HUES48 (cell line): Measurements from ENCODE around the gene MTHFSD.

ENCODE experiments used
- H3K27ac ChIP-seq: one replicate; pipeline ENCODE4 v1.7.0; 2013; ENCODE audit warnings: low read depth, low read length, inconsistent platforms
- H3K27me3 ChIP-seq: 2 replicates; pipeline ENCODE4 v1.6.1; 2013; ENCODE audit warnings: mild to moderate bottlenecking, low read length; ENCODE audit not compliant: control insufficient read depth, insufficient read depth
- H3K36me3 ChIP-seq: 2 replicates; pipeline ENCODE4 v1.6.1; 2013; ENCODE audit warnings: low read length; ENCODE audit not compliant: control insufficient read depth, insufficient read depth
- H3K4me1 ChIP-seq: 2 replicates; pipeline ENCODE4 v1.6.1; 2013; ENCODE audit warnings: mild to moderate bottlenecking, low read length; ENCODE audit not compliant: control insufficient read depth, insufficient read depth
- H3K4me3 ChIP-seq: 2 replicates; pipeline ENCODE4 v1.5.1; 2013; ENCODE audit warnings: mild to moderate bottlenecking, low read depth, low read length
- H3K9ac ChIP-seq: 2 replicates; pipeline ENCODE4 v1.6.1; 2013; ENCODE audit warnings: mild to moderate bottlenecking, low read depth, low read length, moderate library complexity
- H3K9me3 ChIP-seq: 2 replicates; pipeline ENCODE4 v1.6.1; 2013; ENCODE audit warnings: low read length; ENCODE audit not compliant: control insufficient read depth, insufficient read depth

MTHFSD gene

GRCh38 chr16:86514481-86515376 is 40.3 kb downstream of the MTHFSD start:
- H3K36me3 ChIP-seq, result no peaks in the 10 kb centered on the region
- H3K27me3 ChIP-seq, result peaks cover 100% of the 10 kb centered on the region
- no peak overlapping the region for H3K27ac ChIP-seq
- no peaks in the 10 kb centered on the region for H3K9me3 ChIP-seq
- H3K9ac ChIP-seq, result no peak overlapping the region
- H3K4me3 ChIP-seq, result no peak overlapping the region
- H3K4me1 ChIP-seq, result peaks cover 17% of the 10 kb centered on the region

- H3K9me3 ChIP-seq, result no peaks in the 10 kb centered on the region
- no peak overlapping the region for H3K27ac ChIP-seq
- H3K4me3 ChIP-seq, result no peak overlapping the region
- H3K27me3 ChIP-seq, result peaks cover 100% of the 10 kb centered on the region
- no peaks in the 10 kb centered on the region for H3K36me3 ChIP-seq
- no peak overlapping the region for H3K9ac ChIP-seq
- H3K4me1 ChIP-seq, result peaks cover 22% of the 10 kb centered on the region
Observed at GRCh38 chr16:86513471-86514277, 41.4 kb downstream of the MTHFSD start.

- no peak overlapping the region for H3K9ac ChIP-seq
- no peak overlapping the region for H3K4me3 ChIP-seq
- peaks cover 22% of the 10 kb centered on the region for H3K4me1 ChIP-seq
- no peak overlapping the region for H3K27ac ChIP-seq
- H3K9me3 ChIP-seq, result no peaks in the 10 kb centered on the region
- H3K36me3 ChIP-seq, result no peaks in the 10 kb centered on the region
- H3K27me3 ChIP-seq, result peaks cover 100% of the 10 kb centered on the region
Observed at GRCh38 chr16:86512860-86513470, 42.1 kb downstream of the MTHFSD start.

- no peaks in the 10 kb centered on the region for H3K9me3 ChIP-seq
- no peak overlapping the region for H3K9ac ChIP-seq
- H3K36me3 ChIP-seq, result no peaks in the 10 kb centered on the region
- no peak overlapping the region for H3K4me3 ChIP-seq
- peaks cover 22% of the 10 kb centered on the region for H3K4me1 ChIP-seq
- no peak overlapping the region for H3K27ac ChIP-seq
- peaks cover 100% of the 10 kb centered on the region for H3K27me3 ChIP-seq
Observed at GRCh38 chr16:86512301-86512859, 42.7 kb downstream of the MTHFSD start.

- H3K27ac ChIP-seq, result no peak overlapping the region
- H3K4me1 ChIP-seq, result peaks cover 22% of the 10 kb centered on the region
- H3K4me3 ChIP-seq, result no peak overlapping the region
- peaks cover 100% of the 10 kb centered on the region for H3K27me3 ChIP-seq
- no peaks in the 10 kb centered on the region for H3K36me3 ChIP-seq
- no peak overlapping the region for H3K9ac ChIP-seq
- no peaks in the 10 kb centered on the region for H3K9me3 ChIP-seq
Observed at GRCh38 chr16:86511317-86512161, 43.5 kb downstream of the MTHFSD start.

- Histone ChIP-seq H3K27ac (no peak within 1 kb of the TSS), H3K36me3 (no peaks in the 10 kb centered on the region), H3K4me3 (peak within 1 kb of the TSS; percentile 66), H3K27me3 (peaks cover 100% of the 10 kb centered on the region), H3K9ac (no peak within 1 kb of the TSS), H3K4me1 (peaks cover 20% of the 10 kb centered on the region), H3K9me3 (no peaks in the 10 kb centered on the region)
Observed at GRCh38 chr16:86510465-86511261, 44.4 kb downstream of the MTHFSD start, which contains the start of gene FOXF1. Gene FOXF1, plus strand, starts transcription at chr16:86510527. Its CDS starts 43 bp downstream, at chr16:86510570.

GRCh38 chr16:86509759-86510464 is 45.1 kb downstream of the MTHFSD start:
- H3K4me1 ChIP-seq, result peaks cover 19% of the 10 kb centered on the region
- peak overlapping the region; percentile 66 for H3K4me3 ChIP-seq
- peaks cover 100% of the 10 kb centered on the region for H3K27me3 ChIP-seq
- H3K9me3 ChIP-seq, result no peaks in the 10 kb centered on the region
- H3K9ac ChIP-seq, result no peak overlapping the region
- no peaks in the 10 kb centered on the region for H3K36me3 ChIP-seq
- no peak overlapping the region for H3K27ac ChIP-seq

- Histone ChIP-seq H3K27ac (no peak overlapping the region), H3K4me1 (peaks cover 19% of the 10 kb centered on the region)
Observed at GRCh38 chr16:86508947-86509758, 45.9 kb downstream of the MTHFSD start.

More at GRCh38 chr16:86508947-86509758, 45.9 kb downstream of the MTHFSD start:
- Histone ChIP-seq H3K9ac (no peak overlapping the region), H3K27me3 (peaks cover 100% of the 10 kb centered on the region), H3K36me3 (no peaks in the 10 kb centered on the region), H3K9me3 (no peaks in the 10 kb centered on the region; the same call in 1 of the 2 replicates), H3K4me3 (peak overlapping the region; percentile 66)
